ENCODE data around the gene LGALS7. TPM values are rescaled to one million over a fixed set of nuclear protein-coding genes. Genes with fewer than 3 reads are reported as not detected.

LGALS7 gene
- total and polyA plus RNA-seq, 7 donors = not detected

DNA sequence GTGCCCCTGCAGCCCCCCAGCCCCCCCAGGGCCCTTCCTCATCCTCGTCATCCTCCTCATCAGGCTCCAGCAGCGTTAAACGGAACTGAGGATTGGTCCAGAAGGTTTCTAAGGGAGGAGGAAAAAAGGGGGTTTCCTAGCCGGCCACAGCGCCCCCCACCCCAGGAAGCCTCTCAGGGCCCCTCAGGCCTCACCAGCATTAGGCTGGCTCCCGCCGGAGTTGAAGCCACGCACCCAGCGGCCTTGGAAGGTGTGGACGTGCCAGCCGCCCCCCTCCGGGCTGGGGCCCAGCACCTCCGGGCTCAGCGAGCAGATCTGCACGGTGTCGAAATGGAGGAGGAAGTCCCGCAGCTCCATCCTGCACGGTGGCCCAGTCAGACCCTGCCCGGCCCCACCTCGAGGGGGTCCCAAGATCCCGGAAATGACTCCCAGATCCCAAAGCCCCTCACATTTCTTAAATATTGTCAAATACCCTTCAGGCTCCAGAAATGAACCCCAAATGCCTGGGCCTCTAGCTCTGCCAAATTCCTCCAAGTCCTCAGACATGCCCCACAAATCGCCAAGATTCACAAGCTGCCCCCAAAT, 35.9 kb downstream of the LGALS7 start:
- no peak for DNase-seq
- H3K4me1 ChIP-seq = no peaks in the 10 kb centered on the region
- intact Hi-C loops (cut with DNase I) = no loop called here

DNA sequence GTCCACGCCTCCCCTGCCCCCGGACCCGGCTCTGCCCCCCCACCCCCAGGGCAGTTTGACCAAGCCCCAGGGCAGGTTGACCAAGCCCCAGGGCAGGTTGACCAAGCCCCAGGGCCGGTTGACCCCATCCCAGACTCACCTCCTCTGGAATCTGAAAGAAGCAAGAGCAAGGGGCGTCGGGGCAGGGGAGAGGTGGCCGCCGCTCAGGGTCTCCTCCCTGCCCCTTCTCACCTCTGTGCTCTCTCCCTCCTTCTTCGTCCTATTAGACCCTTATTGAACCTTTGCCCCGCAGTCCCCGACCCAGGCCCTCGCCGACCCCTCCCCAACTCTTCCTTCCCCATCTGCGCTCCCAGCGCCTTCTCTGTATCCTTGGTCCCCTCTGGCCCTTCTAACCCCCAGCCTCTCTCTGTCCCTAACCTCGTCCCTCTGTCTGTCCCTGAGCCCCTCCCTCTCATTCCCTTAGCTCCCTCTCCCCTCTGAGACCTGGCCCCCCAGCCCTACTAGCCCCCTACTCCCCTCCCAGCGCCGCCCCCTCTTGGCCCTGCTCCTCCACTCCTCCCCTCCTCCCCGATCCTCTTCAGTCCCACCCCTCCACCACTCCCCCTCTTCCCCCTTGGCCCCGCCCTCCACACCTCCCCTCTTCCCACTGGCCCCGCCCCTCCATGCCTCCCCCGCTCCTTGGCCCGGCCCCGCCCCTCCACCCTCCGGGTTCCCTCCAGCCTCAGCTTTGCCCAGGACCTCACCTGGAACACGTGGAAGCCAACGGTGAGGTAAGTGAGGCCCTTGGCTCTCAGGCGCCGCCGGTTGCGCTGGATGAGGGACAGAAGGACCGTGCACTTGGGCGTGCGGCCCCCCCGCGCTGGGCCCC, 36.7 kb downstream of the LGALS7 start:
- peak in 1 of 2 donors; percentile 69 for DNase-seq
- Histone ChIP-seq H3K27me3 (ENCODE audit: insufficient read depth in 3 of 3, low read length in 2 of 3) (peaks cover 0 to 8% (median 3%) of the 10 kb centered on the region in 3 donors), H3K4me3 (peak overlapping the region; percentile 60), H3K9me3 (no peaks in the 10 kb centered on the region), H3K36me3 (ENCODE audit: insufficient read depth in 1 of 2, low read depth in 1 of 2) (peaks cover 0 to 5% of the 10 kb centered on the region in 2 donors), H3K4me1 (peaks cover 4% of the 10 kb centered on the region), H3K27ac (no peak overlapping the region)
- 8 to 12% (median 10%) methylated on average over 30 to 36 of the region's 36 CpGs for WGBS, 3 donors
- intact Hi-C loops (cut with DNase I) = no loop called here
- TF ChIP-seq, protein P1, sequence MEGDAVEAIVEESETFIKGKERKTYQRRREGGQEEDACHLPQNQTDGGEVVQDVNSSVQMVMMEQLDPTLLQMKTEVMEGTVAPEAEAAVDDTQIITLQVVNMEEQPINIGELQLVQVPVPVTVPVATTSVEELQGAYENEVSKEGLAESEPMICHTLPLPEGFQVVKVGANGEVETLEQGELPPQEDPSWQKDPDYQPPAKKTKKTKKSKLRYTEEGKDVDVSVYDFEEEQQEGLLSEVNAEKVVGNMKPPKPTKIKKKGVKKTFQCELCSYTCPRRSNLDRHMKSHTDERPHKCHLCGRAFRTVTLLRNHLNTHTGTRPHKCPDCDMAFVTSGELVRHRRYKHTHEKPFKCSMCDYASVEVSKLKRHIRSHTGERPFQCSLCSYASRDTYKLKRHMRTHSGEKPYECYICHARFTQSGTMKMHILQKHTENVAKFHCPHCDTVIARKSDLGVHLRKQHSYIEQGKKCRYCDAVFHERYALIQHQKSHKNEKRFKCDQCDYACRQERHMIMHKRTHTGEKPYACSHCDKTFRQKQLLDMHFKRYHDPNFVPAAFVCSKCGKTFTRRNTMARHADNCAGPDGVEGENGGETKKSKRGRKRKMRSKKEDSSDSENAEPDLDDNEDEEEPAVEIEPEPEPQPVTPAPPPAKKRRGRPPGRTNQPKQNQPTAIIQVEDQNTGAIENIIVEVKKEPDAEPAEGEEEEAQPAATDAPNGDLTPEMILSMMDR (IDR thresholded peaks at IDR 0.05) = no peak
- peak in 2 of 4 donors; percentile 5 to 21 for ATAC-seq

More for the DNA sequence above, 35.9 kb downstream of the LGALS7 start:
- H3K4me3 ChIP-seq = no peak overlapping the region
- peaks cover 0 to 8% (median 3%) of the 10 kb centered on the region in 3 donors for H3K27me3 ChIP-seq (ENCODE audit: insufficient read depth in 3 of 3, low read length in 2 of 3)
- WGBS, 3 donors = 43 to 58% (median 49%) methylated on average over 21 to 22 of the region's 22 CpGs
- H3K36me3 ChIP-seq (ENCODE audit: insufficient read depth in 1 of 2, low read depth in 1 of 2) = no peaks in the 10 kb centered on the region
- TF ChIP-seq, protein P1 (IDR thresholded peaks at IDR 0.05) = no peak
- H3K27ac ChIP-seq = no peak overlapping the region
- no peak for ATAC-seq
- H3K9me3 ChIP-seq = no peaks in the 10 kb centered on the region

GRCh38 chr19:38736036-38736412, 37.3 kb downstream of the LGALS7 start:
- H3K4me1 ChIP-seq = peaks cover 8% of the 10 kb centered on the region
- peak; percentile 26 to 32 (median 28) for ATAC-seq
- H3K9me3 ChIP-seq = no peaks in the 10 kb centered on the region
- peaks cover 0 to 11% of the 10 kb centered on the region in 2 donors for H3K36me3 ChIP-seq (ENCODE audit: insufficient read depth in 1 of 2, low read depth in 1 of 2)
- intact Hi-C loops (cut with DNase I) = no loop called here
- H3K4me3 ChIP-seq = peak overlapping the region; percentile 60
- WGBS, 3 donors = 1 to 2% (median 1%) methylated on average over 12 to 42 of the region's 42 CpGs
- DNase-seq = peak in 1 of 2 donors; percentile 74
- H3K27ac ChIP-seq = no peak overlapping the region
- TF ChIP-seq, protein P1 (IDR thresholded peaks at IDR 0.05) = no peak
- H3K27me3 ChIP-seq (ENCODE audit: insufficient read depth in 3 of 3, low read length in 2 of 3) = peaks cover 0 to 8% (median 3%) of the 10 kb centered on the region in 3 donors

DNA sequence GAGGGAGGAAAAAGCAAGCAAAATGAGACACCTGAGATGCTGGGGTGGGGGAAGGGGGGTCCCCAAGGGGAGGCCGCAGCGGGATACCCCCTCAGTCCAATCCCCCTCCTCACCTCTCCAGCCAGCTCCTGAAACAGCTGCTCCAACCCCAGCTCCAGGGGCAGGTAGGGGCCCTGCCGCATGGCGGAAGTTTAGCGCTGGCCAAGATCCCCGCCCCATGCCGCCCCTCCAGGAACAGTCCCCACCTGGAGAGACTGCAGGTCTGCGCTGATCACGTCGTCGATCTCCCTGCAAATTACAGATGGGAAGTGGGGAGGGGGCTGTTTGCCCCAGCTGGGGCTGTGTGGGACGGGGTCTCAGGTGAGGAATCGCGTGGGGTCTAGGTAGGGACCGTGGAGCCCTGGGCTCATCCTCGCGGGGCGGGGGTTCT, 38.0 kb downstream of the LGALS7 start:
- WGBS, 3 donors = 34 to 43% (median 35%) methylated on average over 13 to 18 of the region's 18 CpGs
- ATAC-seq (no peak), DNase-seq (peak in 1 of 2 donors; percentile 67)
- H3K4me3 ChIP-seq = no peak overlapping the region
- TF ChIP-seq, protein P1 (IDR thresholded peaks at IDR 0.05) = no peak
- intact Hi-C loops (cut with DNase I) = no loop called here
- H3K4me1 ChIP-seq = peaks cover 8% of the 10 kb centered on the region
- H3K9me3 ChIP-seq = no peaks in the 10 kb centered on the region
- peaks cover 0 to 19% of the 10 kb centered on the region in 2 donors for H3K36me3 ChIP-seq (ENCODE audit: insufficient read depth in 1 of 2, low read depth in 1 of 2)
- peak overlapping the region; percentile 46 for H3K27ac ChIP-seq
- H3K27me3 ChIP-seq (ENCODE audit: insufficient read depth in 3 of 3, low read length in 2 of 3) = peaks cover 0 to 8% (median 3%) of the 10 kb centered on the region in 3 donors

Measured in psoas muscle (tissue), 8 donors.